ENCODE data around the gene THNSL1.

DNA sequence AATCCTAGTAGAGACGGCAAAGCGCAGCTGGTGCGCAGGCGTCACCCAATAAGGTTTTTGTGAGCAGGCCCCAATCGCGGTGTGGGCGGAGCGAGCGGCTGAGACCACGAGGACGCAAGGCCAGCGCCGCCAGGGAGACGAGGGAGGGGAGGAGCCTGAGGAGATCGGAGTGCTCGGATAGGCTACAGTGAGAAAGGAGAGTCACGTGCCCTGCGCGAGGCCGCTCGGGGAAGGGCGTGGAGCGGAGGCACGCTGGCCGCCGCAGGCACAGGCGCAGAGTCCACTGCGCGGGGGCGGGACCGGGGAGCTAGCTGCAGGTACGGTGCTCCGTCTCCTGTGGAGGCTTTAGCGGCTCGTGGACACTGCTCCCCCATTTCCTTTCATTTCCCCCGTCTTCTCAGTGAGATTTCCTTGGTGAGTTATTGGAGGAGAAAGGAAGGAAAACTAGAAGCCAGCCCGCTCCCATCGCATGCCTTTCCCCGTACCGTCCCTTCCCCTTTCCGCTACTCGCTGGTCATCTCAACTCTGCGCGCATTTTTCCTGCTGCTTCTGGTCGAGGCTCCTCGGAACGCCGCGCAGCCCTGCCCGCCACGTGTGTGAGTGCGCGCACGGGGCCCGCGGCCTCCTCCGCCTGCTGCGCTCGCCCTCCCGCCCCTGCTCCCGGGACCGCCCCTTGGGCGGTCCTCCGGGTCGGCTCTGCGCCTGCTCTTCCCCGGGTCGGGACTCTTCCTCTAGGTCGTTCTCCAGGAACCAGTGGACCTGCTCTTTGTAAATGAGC is at the start of gene THNSL1:
- TF ChIP-seq, protein P1, sequence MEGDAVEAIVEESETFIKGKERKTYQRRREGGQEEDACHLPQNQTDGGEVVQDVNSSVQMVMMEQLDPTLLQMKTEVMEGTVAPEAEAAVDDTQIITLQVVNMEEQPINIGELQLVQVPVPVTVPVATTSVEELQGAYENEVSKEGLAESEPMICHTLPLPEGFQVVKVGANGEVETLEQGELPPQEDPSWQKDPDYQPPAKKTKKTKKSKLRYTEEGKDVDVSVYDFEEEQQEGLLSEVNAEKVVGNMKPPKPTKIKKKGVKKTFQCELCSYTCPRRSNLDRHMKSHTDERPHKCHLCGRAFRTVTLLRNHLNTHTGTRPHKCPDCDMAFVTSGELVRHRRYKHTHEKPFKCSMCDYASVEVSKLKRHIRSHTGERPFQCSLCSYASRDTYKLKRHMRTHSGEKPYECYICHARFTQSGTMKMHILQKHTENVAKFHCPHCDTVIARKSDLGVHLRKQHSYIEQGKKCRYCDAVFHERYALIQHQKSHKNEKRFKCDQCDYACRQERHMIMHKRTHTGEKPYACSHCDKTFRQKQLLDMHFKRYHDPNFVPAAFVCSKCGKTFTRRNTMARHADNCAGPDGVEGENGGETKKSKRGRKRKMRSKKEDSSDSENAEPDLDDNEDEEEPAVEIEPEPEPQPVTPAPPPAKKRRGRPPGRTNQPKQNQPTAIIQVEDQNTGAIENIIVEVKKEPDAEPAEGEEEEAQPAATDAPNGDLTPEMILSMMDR (IDR thresholded peaks at IDR 0.05): no peak
- TF ChIP-seq POLR2A (IDR thresholded peaks at IDR 0.05): no peak
